Measurements from ENCODE around the gene MUC21. TPM values are rescaled to one million over a fixed set of nuclear protein-coding genes. Genes with fewer than 3 reads are reported as not detected.

The MUC21 gene
- total RNA-seq, 1 donor from 2014 or later = not detected

GRCh38 chr6:31025595-31025994 is 42.1 kb downstream of the MUC21 start:
- intact Hi-C loops (cut with micrococcal nuclease) = no loop called here
- Mint-ChIP-seq H3K4me3 (no peak overlapping the region), H3K27ac (no peak overlapping the region), H3K4me1 (ENCODE audit: low read depth) (no peaks in the 10 kb centered on the region), H3K9me3 (no peaks in the 10 kb centered on the region), H3K27me3 (ENCODE audit: insufficient read depth) (peaks cover 8% of the 10 kb centered on the region), H3K36me3 (ENCODE audit: low read depth) (no peaks in the 10 kb centered on the region)
- no peak for DNase-seq (ENCODE audit: low spot score)

DNA sequence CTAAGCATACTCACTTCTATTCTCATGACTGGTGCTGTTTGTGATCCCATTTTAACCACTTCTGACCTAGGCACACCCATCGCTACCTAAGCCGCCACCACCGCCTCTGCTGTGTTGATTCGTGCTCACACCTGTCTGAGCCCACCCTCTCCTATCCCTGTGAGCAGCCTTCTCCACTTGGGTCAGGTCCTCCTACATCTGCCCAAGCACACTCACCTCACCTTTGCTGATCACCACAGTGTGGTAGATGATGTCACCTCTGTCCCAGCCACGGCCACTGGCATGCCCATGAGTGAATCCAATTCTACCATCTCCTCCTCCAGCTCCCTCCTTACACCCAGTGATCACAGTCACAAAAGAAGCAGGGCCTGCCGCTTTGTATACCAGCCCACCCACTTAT is 47.6 kb downstream of the MUC21 start:
- no peak overlapping the region for H3K27ac Mint-ChIP-seq
- no peaks in the 10 kb centered on the region for H3K9me3 Mint-ChIP-seq
- H3K4me1 Mint-ChIP-seq (ENCODE audit: low read depth) = peaks cover 12% of the 10 kb centered on the region
- peaks cover 21% of the 10 kb centered on the region for H3K27me3 Mint-ChIP-seq (ENCODE audit: insufficient read depth)
- no peak overlapping the region for H3K4me3 Mint-ChIP-seq
- no peaks in the 10 kb centered on the region for H3K36me3 Mint-ChIP-seq (ENCODE audit: low read depth)
- intact Hi-C loops (cut with micrococcal nuclease) = no loop called here
- no peak for DNase-seq (ENCODE audit: low spot score)

DNA sequence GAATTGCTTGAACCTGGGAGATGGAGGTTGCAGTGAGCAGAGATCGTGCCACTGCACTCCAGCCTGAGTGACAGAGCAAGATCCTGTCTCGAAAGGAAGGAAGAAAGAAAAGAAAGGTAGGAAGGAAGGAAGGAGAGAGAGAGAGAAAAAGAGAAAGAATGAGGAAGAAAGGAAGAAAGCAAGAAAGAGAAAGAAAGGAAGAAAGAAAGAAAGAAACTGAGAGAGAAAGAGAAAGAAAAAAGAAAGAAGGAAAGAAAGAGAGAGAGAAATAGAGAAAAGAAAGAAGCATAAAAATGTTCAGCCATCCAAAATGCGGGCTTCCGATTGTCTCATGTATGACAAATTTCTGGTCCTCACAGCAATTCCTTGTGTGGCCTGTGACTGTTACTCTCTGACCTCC is 49.6 kb downstream of the MUC21 start:
- intact Hi-C loops (cut with micrococcal nuclease) = no loop called here
- DNase-seq (ENCODE audit: low spot score) = no peak
- Mint-ChIP-seq H3K27me3 (ENCODE audit: insufficient read depth) (peaks cover 32% of the 10 kb centered on the region), H3K4me3 (no peak overlapping the region), H3K9me3 (no peaks in the 10 kb centered on the region), H3K27ac (no peak overlapping the region), H3K36me3 (ENCODE audit: low read depth) (no peaks in the 10 kb centered on the region), H3K4me1 (ENCODE audit: low read depth) (peaks cover 12% of the 10 kb centered on the region)

DNA sequence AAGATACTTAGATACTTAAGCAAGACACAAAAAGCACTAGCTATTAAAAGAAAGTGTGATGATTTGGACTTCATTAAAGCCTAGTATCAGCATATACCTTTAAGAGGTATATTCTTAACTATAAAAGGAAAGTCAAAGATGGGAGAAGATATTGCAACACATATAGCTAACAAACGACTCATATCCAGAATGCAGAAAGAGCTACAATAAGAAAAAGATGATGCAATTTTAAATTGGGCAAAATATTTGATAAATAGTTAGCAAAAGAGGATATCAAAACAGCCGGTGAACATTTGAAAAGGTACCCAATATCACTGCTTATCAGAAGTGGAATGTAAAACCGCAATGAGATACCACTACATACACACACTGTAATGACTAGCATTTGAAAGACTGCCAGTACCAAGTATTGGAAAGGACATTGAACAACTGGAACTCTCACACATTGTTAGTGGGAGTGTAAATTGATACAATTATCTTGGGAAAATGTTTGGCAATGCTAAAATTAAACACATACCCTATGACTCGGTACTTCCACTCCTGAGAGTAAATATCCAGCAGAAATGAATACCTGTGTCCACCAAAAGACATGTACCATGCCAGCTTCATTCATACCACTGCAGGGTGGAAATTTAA is 52.5 kb downstream of the MUC21 start:
- H3K27ac Mint-ChIP-seq = no peak overlapping the region

DNA sequence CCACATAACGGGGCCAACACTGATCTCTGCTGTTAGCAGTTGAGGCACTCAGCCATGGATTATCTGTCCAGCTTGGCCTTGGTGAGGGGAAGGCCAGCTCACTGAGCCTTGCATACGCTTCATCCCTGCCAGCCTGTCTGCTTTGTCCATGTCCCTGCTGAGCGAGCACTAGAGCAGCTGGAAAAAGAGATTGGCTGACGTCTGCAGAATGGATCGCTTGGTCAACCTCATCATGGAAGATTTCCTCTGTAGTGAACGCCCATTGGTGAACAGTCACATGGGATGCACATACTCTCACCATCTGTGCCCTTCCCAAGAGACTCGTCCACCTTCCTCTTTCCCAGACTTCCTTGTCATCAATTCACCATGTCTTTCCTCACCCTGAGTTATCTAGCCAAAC is 53.7 kb downstream of the MUC21 start:
- Mint-ChIP-seq H3K9me3 (no peaks in the 10 kb centered on the region), H3K4me3 (no peak overlapping the region), H3K4me1 (ENCODE audit: low read depth) (no peaks in the 10 kb centered on the region), H3K27ac (no peak overlapping the region), H3K27me3 (ENCODE audit: insufficient read depth) (peaks cover 28% of the 10 kb centered on the region), H3K36me3 (ENCODE audit: low read depth) (no peaks in the 10 kb centered on the region)
- intact Hi-C loops (cut with micrococcal nuclease) = no loop called here
- DNase-seq (ENCODE audit: low spot score) = no peak

More for the DNA sequence above, 52.5 kb downstream of the MUC21 start:
- Mint-ChIP-seq H3K4me1 (ENCODE audit: low read depth) (peaks cover 11% of the 10 kb centered on the region), H3K27me3 (ENCODE audit: insufficient read depth) (peaks cover 34% of the 10 kb centered on the region), H3K4me3 (no peak overlapping the region), H3K9me3 (no peaks in the 10 kb centered on the region), H3K36me3 (ENCODE audit: low read depth) (no peaks in the 10 kb centered on the region)
- intact Hi-C loops (cut with micrococcal nuclease) = no loop called here
- no peak for DNase-seq (ENCODE audit: low spot score)

DNA sequence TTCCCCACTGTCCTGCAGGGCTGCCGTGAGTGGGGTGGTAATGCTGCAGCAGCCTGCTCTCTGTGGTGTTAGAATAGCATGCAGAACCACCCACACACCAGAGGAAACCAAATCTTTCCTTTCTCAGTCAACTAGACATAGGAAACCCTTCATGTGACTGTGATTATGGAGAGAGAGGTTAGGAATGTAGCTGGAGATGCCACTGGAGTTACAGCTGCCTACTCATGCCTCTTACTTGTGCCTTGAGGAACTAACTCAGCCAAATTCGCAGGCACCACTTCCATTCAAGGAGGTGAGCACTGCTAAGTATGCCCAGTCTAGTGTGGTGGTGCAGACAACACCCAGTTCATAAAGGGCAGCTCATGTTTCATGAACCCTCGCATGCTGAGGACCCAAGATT is 54.2 kb downstream of the MUC21 start:
- Mint-ChIP-seq H3K9me3 (no peaks in the 10 kb centered on the region), H3K36me3 (ENCODE audit: low read depth) (no peaks in the 10 kb centered on the region), H3K4me3 (no peak overlapping the region), H3K27me3 (ENCODE audit: insufficient read depth) (peaks cover 25% of the 10 kb centered on the region), H3K27ac (no peak overlapping the region), H3K4me1 (ENCODE audit: low read depth) (peaks cover under 1% of the 10 kb centered on the region)
- no peak for DNase-seq (ENCODE audit: low spot score)
- intact Hi-C loops (cut with micrococcal nuclease) = no loop called here

GRCh38 chr6:31038559-31038958 is 55.0 kb downstream of the MUC21 start:
- intact Hi-C loops (cut with micrococcal nuclease) = no loop called here
- Mint-ChIP-seq H3K27ac (no peak overlapping the region), H3K36me3 (ENCODE audit: low read depth) (no peaks in the 10 kb centered on the region), H3K27me3 (ENCODE audit: insufficient read depth) (peaks cover 25% of the 10 kb centered on the region), H3K9me3 (no peaks in the 10 kb centered on the region), H3K4me3 (no peak overlapping the region), H3K4me1 (ENCODE audit: low read depth) (peaks cover 7% of the 10 kb centered on the region)
- DNase-seq (ENCODE audit: low spot score) = no peak

Other genes with a start within 250 kb of the MUC21 start
- gene FLOT1, start 241.0 kb upstream of the MUC21 start, total RNA-seq = 252 and 262 TPM in 2 replicates
- 578 and 603 TPM in 2 replicates for gene IER3, start 239.2 kb upstream of the MUC21 start, total RNA-seq
- 21.4 and 24.8 TPM in 2 replicates for gene DDR1, start 99.2 kb upstream of the MUC21 start, total RNA-seq
- gene GTF2H4, start 75.5 kb upstream of the MUC21 start, total RNA-seq = 65.3 and 71.3 TPM in 2 replicates
- gene VARS2, start 69.5 kb upstream of the MUC21 start, total RNA-seq = 74.0 and 76.0 TPM in 2 replicates
- gene SFTA2, start 51.5 kb upstream of the MUC21 start, total RNA-seq = not detected in 2 replicates
- gene MUCL3, start 42.7 kb upstream of the MUC21 start, total RNA-seq = not detected in 2 replicates
- gene MUC22, start 26.8 kb downstream of the MUC21 start, total RNA-seq = not detected in 2 replicates
- gene C6orf15, start 128.9 kb downstream of the MUC21 start, total RNA-seq = not detected in 2 replicates
- gene PSORS1C1, start 131.1 kb downstream of the MUC21 start, total RNA-seq = 0.26 TPM in 1 of 2 replicates, not detected in the other
- gene CDSN, start 136.7 kb downstream of the MUC21 start, total RNA-seq = not detected in 2 replicates
- gene PSORS1C2, start 155.3 kb downstream of the MUC21 start, total RNA-seq = not detected in 2 replicates
- gene CCHCR1, start 174.1 kb downstream of the MUC21 start, total RNA-seq = 50.9 and 51.3 TPM in 2 replicates
- gene TCF19, start 174.9 kb downstream of the MUC21 start, total RNA-seq = 75.9 and 78.4 TPM in 2 replicates
- not detected in 2 replicates for gene POU5F1, start 187.0 kb downstream of the MUC21 start, total RNA-seq